ENCODE results near the gene RNF224. TPM values are rescaled to one million over a fixed set of nuclear protein-coding genes. Genes with fewer than 3 reads are reported as not detected.

Gene RNF224
- total RNA-seq, 1 experiment from 2014 or later = 0.30 TPM

DNA sequence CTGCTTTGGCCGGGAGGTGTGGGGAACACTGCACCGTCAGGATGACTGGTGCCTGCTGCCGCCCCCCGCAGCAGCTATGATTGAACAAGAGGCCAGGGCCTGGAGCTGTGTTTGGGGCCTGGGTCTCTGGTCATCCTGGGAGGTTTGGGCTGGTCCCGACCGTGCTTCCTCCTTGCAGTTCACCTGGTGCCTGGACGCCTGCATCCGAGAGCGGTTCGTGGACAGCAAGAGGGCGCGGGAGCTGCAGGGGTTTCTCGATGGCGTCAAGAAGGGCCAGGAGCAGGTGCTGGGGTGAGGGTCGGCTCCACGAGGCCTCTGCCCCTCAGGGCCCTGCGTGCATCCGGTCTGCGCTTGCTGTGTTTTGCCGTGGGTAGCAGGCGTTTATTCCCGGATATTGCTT is 36.8 kb downstream of the RNF224 start:
- Histone ChIP-seq H3K9ac (ENCODE audit: low read length) (no peak overlapping the region), H3K4me3 (replicated peaks in 1 of 2; ENCODE audit: low read depth in 1 of 2, low read length in 2 of 2) (no peak overlapping the region), H3K9me3 (ENCODE audit: control insufficient read depth in 1 of 2, insufficient read depth in 1 of 2, low read depth in 1 of 2, low read length in 2 of 2) (no peaks in the 10 kb centered on the region), H3K36me3 (ENCODE audit: control insufficient read depth in 1 of 2, insufficient read depth in 2 of 2, low read length in 2 of 2) (peaks cover 14 to 27% of the 10 kb centered on the region in 2 experiments; a peak in 3 of 4 replicates), H2AFZ (ENCODE audit: low read depth, low read length, poor library complexity, severe bottlenecking) (no peak overlapping the region), H3K79me2 (ENCODE audit: insufficient read depth, low read length) (peaks cover 9% of the 10 kb centered on the region; the same call in 1 of the 2 replicates), H3K4me2 (ENCODE audit: low read length) (no peak overlapping the region), H3K27ac (ENCODE audit: low read depth, low read length) (no peak overlapping the region), H4K20me1 (ENCODE audit: insufficient read depth) (no peaks in the 10 kb centered on the region), H3K27me3 (ENCODE audit: insufficient read depth, low read length) (no peaks in the 10 kb centered on the region), H3K9me2 (ENCODE audit: insufficient read depth) (no peaks in the 10 kb centered on the region), H3K4me1 (ENCODE audit: control insufficient read depth in 1 of 2, insufficient read depth in 2 of 2, low read length in 2 of 2) (no peaks in the 10 kb centered on the region)
- TF ChIP-seq CEBPB (IDR thresholded peaks at IDR 0.05; ENCODE audit: low read depth) = no peak
- no peak for TF ChIP-seq ZBTB33 (IDR thresholded peaks at IDR 0.05; ENCODE audit: extremely low read depth, insufficient replicate concordance, low read length)
- no peak for TF ChIP-seq SP1 (IDR thresholded peaks at IDR 0.05; ENCODE audit: low read depth)
- TF ChIP-seq ELF1 (IDR thresholded peaks at IDR 0.05; ENCODE audit: borderline replicate concordance, low read depth) = no peak
- TF ChIP-seq YY1 (IDR thresholded peaks at IDR 0.05; ENCODE audit: extremely low read depth, insufficient replicate concordance, low read depth, low read length) = no peak
- TF ChIP-seq EZH2 (IDR thresholded peaks at IDR 0.05) = no peak
- TF ChIP-seq TCF7L2 (IDR thresholded peaks at IDR 0.05; ENCODE audit: borderline replicate concordance, extremely low read depth, insufficient read depth, insufficient read length) = no peak
- no peak for TF ChIP-seq FOSL1 (IDR thresholded peaks at IDR 0.05; ENCODE audit: low read depth)
- no peak for TF ChIP-seq SIN3A (IDR thresholded peaks at IDR 0.05; ENCODE audit: low read depth)
- TF ChIP-seq, protein P1, sequence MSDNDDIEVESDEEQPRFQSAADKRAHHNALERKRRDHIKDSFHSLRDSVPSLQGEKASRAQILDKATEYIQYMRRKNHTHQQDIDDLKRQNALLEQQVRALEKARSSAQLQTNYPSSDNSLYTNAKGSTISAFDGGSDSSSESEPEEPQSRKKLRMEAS (IDR thresholded peaks at IDR 0.05) = no peak
- TF ChIP-seq JUND (IDR thresholded peaks at IDR 0.05) = no peak
- TF ChIP-seq ZNF274 (IDR thresholded peaks at IDR 0.05; ENCODE audit: low read depth, low read length) = no peak
- intact Hi-C loops (cut with micrococcal nuclease) = no loop called here
- POLR2A ChIA-PET = interaction anchor here (0.6 kb wide), 1 partner anchor 101 kb away, joined by 3 read pairs; no protein-coding TSS in a partner anchor
- CTCF ChIA-PET = no interaction called here
- DNase-seq (ENCODE audit: low read depth, low spot score) (no peak), ATAC-seq (no peak)
- no TSS peak for BruUV-seq (replicated peaks)
- RAD21 ChIA-PET (ENCODE audit: low non-redundant PET in 1 of 2, low total read pairs in 2 of 2, uncharacterized antibody in 2 of 2, unreplicated experiment in 2 of 2) = no interaction called here

All from HCT116 (cell line).